GM12891 (cell line): Measurements from ENCODE around the gene UPK2.

Source experiments
- POLR2A ChIP-seq: IDR thresholded peaks from 2 replicates; pipeline ENCODE4 v1.6.1; 2011; ENCODE audit warnings: low read depth, low read length, control low read depth
- POLR2AphosphoS5 ChIP-seq: IDR thresholded peaks from 2 replicates; pipeline ENCODE4 v1.6.1; 2011; ENCODE audit warnings: low read depth, low read length, control low read depth
- SPI1 ChIP-seq: IDR thresholded peaks from 2 replicates; pipeline ENCODE4 v1.6.1; 2011; ENCODE audit warnings: low read depth, low read length, control low read depth
- TAF1 ChIP-seq: IDR thresholded peaks from 2 replicates; pipeline ENCODE4 v1.6.1; 2011; ENCODE audit warnings: low read depth, low read length, control low read depth

GRCh38 chr11:118975771-118976709 lies 19.9 kb downstream of the UPK2 start:
- no peak for TF ChIP-seq POLR2A
- no peak for TF ChIP-seq POLR2AphosphoS5
- no peak for TF ChIP-seq SPI1
- TF ChIP-seq TAF1: no peak
